ENCODE results near the gene UPF2. TPM values are rescaled to one million over a fixed set of nuclear protein-coding genes. Genes with fewer than 3 reads are reported as not detected.

Gene UPF2
- total RNA-seq, 2 donors from 2014 or later, result 35.8 to 40.5 TPM

GRCh38 chr10:12062754-12063482, 20.3 kb upstream of the UPF2 start:
- no peaks in the 10 kb centered on the region for H3K27me3 Mint-ChIP-seq (ENCODE audit: low read depth)
- H3K36me3 Mint-ChIP-seq (ENCODE audit: insufficient read depth in 2 of 2), result no peaks in the 10 kb centered on the region
- H3K4me3 Mint-ChIP-seq, result no peak overlapping the region
- peaks cover 6% of the 10 kb centered on the region for H3K4me1 Mint-ChIP-seq (ENCODE audit: low read depth)
- no peak for DNase-seq
- no peak overlapping the region for H3K27ac Mint-ChIP-seq
- no peak for ATAC-seq (replicated peaks in 1 of 2)
- no peaks in the 10 kb centered on the region for H3K9me3 Mint-ChIP-seq

- no peak for DNase-seq
- no peaks in the 10 kb centered on the region for H3K9me3 Mint-ChIP-seq
- ATAC-seq (replicated peaks in 1 of 2), result no peak
- H3K27me3 Mint-ChIP-seq (ENCODE audit: low read depth), result no peaks in the 10 kb centered on the region
- H3K4me1 Mint-ChIP-seq (ENCODE audit: low read depth), result no peaks in the 10 kb centered on the region
- H3K27ac Mint-ChIP-seq, result no peak overlapping the region
- no peak overlapping the region for H3K4me3 Mint-ChIP-seq
- H3K36me3 Mint-ChIP-seq (ENCODE audit: insufficient read depth in 2 of 2), result no peaks in the 10 kb centered on the region
These were observed 18.5 kb upstream of the UPF2 start for GRCh38 chr10:12061124-12061523.

- Mint-ChIP-seq H3K4me3 (no peak overlapping the region), H3K27me3 (ENCODE audit: low read depth) (no peaks in the 10 kb centered on the region), H3K36me3 (ENCODE audit: insufficient read depth in 2 of 2) (no peaks in the 10 kb centered on the region), H3K9me3 (no peaks in the 10 kb centered on the region), H3K4me1 (ENCODE audit: low read depth) (no peaks in the 10 kb centered on the region), H3K27ac (no peak overlapping the region)
- DNase-seq (no peak), ATAC-seq (replicated peaks in 1 of 2) (no peak)
These were observed 14.1 kb upstream of the UPF2 start for GRCh38 chr10:12056748-12057147.

GRCh38 chr10:12055732-12056131, 13.1 kb upstream of the UPF2 start:
- DNase-seq (no peak), ATAC-seq (replicated peaks in 1 of 2) (no peak)
- H3K27ac Mint-ChIP-seq, result no peak overlapping the region
- no peaks in the 10 kb centered on the region for H3K4me1 Mint-ChIP-seq (ENCODE audit: low read depth)
- H3K4me3 Mint-ChIP-seq, result no peak overlapping the region
- H3K36me3 Mint-ChIP-seq (ENCODE audit: insufficient read depth in 2 of 2), result no peaks in the 10 kb centered on the region
- no peaks in the 10 kb centered on the region for H3K9me3 Mint-ChIP-seq
- no peaks in the 10 kb centered on the region for H3K27me3 Mint-ChIP-seq (ENCODE audit: low read depth)

GRCh38 chr10:12051241-12051640, 8.6 kb upstream of the UPF2 start:
- H3K27ac Mint-ChIP-seq, result no peak overlapping the region
- peaks cover 0 to 1% of the 10 kb centered on the region in 2 donors for H3K36me3 Mint-ChIP-seq (ENCODE audit: insufficient read depth in 2 of 2)
- ATAC-seq (replicated peaks in 1 of 2), result no peak
- H3K4me1 Mint-ChIP-seq (ENCODE audit: low read depth), result no peaks in the 10 kb centered on the region
- H3K9me3 Mint-ChIP-seq, result peaks cover 0 to 2% of the 10 kb centered on the region in 2 donors
- DNase-seq, result no peak
- H3K4me3 Mint-ChIP-seq, result no peak overlapping the region
- H3K27me3 Mint-ChIP-seq (ENCODE audit: low read depth), result peaks cover 6% of the 10 kb centered on the region

GRCh38 chr10:12050528-12050927, 7.9 kb upstream of the UPF2 start:
- Mint-ChIP-seq H3K27ac (no peak overlapping the region), H3K36me3 (ENCODE audit: insufficient read depth in 2 of 2) (peaks cover 0 to 1% of the 10 kb centered on the region in 2 donors), H3K4me1 (ENCODE audit: low read depth) (no peaks in the 10 kb centered on the region), H3K27me3 (ENCODE audit: low read depth) (peaks cover 6% of the 10 kb centered on the region), H3K4me3 (no peak overlapping the region), H3K9me3 (peaks cover 0 to 2% of the 10 kb centered on the region in 2 donors)
- ATAC-seq (replicated peaks in 1 of 2) (no peak), DNase-seq (no peak)

GRCh38 chr10:12048547-12048946, 5.9 kb upstream of the UPF2 start:
- H3K4me3 Mint-ChIP-seq, result peak overlapping the region in 1 of 2 donors; percentile 20
- ATAC-seq (replicated peaks in 1 of 2) (peak in 1 of 2 donors; percentile 70), DNase-seq (no peak)
- no peak overlapping the region for H3K27ac Mint-ChIP-seq
- H3K27me3 Mint-ChIP-seq (ENCODE audit: low read depth), result peaks cover 6% of the 10 kb centered on the region
- peaks cover 0 to 2% of the 10 kb centered on the region in 2 donors for H3K9me3 Mint-ChIP-seq
- peaks cover 0 to 1% of the 10 kb centered on the region in 2 donors for H3K36me3 Mint-ChIP-seq (ENCODE audit: insufficient read depth in 2 of 2)
- H3K4me1 Mint-ChIP-seq (ENCODE audit: low read depth), result peaks cover under 1% of the 10 kb centered on the region

GRCh38 chr10:12045596-12045995, 3.0 kb upstream of the UPF2 start:
- no peak overlapping the region for H3K27ac Mint-ChIP-seq
- H3K4me3 Mint-ChIP-seq, result no peak overlapping the region
- ATAC-seq (replicated peaks in 1 of 2), result no peak

GRCh38 chr10:12042409-12042796, 206 bp downstream of the UPF2 start:
- Mint-ChIP-seq H3K4me1 (ENCODE audit: low read depth) (peaks cover 41% of the 10 kb centered on the region), H3K4me3 (peak overlapping the region; percentile 99 to 100), H3K27me3 (ENCODE audit: low read depth) (peaks cover under 1% of the 10 kb centered on the region), H3K27ac (peak overlapping the region; percentile 99), H3K36me3 (ENCODE audit: insufficient read depth in 2 of 2) (peaks cover 8 to 9% of the 10 kb centered on the region in 2 donors), H3K9me3 (no peaks in the 10 kb centered on the region)
- ATAC-seq (replicated peaks in 1 of 2) (peak; percentile 48 to 55), DNase-seq (peak; percentile 67 to 74)

More at GRCh38 chr10:12045596-12045995, 3.0 kb upstream of the UPF2 start:
- H3K4me1 Mint-ChIP-seq (ENCODE audit: low read depth), result peaks cover 18% of the 10 kb centered on the region
- H3K9me3 Mint-ChIP-seq, result peaks cover 0 to 2% of the 10 kb centered on the region in 2 donors
- H3K27me3 Mint-ChIP-seq (ENCODE audit: low read depth), result peaks cover 6% of the 10 kb centered on the region
- no peak for DNase-seq
- H3K36me3 Mint-ChIP-seq (ENCODE audit: insufficient read depth in 2 of 2), result peaks cover 7% of the 10 kb centered on the region in 2 donors

- peak overlapping the region; percentile 99 to 100 for H3K4me3 Mint-ChIP-seq
- H3K36me3 Mint-ChIP-seq (ENCODE audit: insufficient read depth in 2 of 2), result peaks cover 8 to 9% of the 10 kb centered on the region in 2 donors
- no peaks in the 10 kb centered on the region for H3K27me3 Mint-ChIP-seq (ENCODE audit: low read depth)
- ATAC-seq (replicated peaks in 1 of 2), result peak; percentile 21 to 33
- peak overlapping the region; percentile 99 for H3K27ac Mint-ChIP-seq
- peak; percentile 34 to 57 for DNase-seq
- H3K9me3 Mint-ChIP-seq, result no peaks in the 10 kb centered on the region
- peaks cover 41% of the 10 kb centered on the region for H3K4me1 Mint-ChIP-seq (ENCODE audit: low read depth)
These were observed 722 bp downstream of the UPF2 start for GRCh38 chr10:12041766-12042408.

GRCh38 chr10:12036073-12036655, 6.4 kb downstream of the UPF2 start:
- H3K27me3 Mint-ChIP-seq (ENCODE audit: low read depth), result no peaks in the 10 kb centered on the region
- no peak for DNase-seq
- H3K4me1 Mint-ChIP-seq (ENCODE audit: low read depth), result peaks cover 34% of the 10 kb centered on the region
- peaks cover 6 to 14% of the 10 kb centered on the region in 2 donors for H3K36me3 Mint-ChIP-seq (ENCODE audit: insufficient read depth in 2 of 2)
- no peaks in the 10 kb centered on the region for H3K9me3 Mint-ChIP-seq
- H3K4me3 Mint-ChIP-seq, result no peak overlapping the region
- no peak for ATAC-seq (replicated peaks in 1 of 2)
- no peak overlapping the region for H3K27ac Mint-ChIP-seq

- DNase-seq (no peak), ATAC-seq (replicated peaks in 1 of 2) (no peak)
- Mint-ChIP-seq H3K4me1 (ENCODE audit: low read depth) (peaks cover 25% of the 10 kb centered on the region), H3K4me3 (no peak overlapping the region), H3K27ac (no peak overlapping the region), H3K36me3 (ENCODE audit: insufficient read depth in 2 of 2) (peaks cover 8 to 28% of the 10 kb centered on the region in 2 donors), H3K27me3 (ENCODE audit: low read depth) (no peaks in the 10 kb centered on the region), H3K9me3 (no peaks in the 10 kb centered on the region)
These were observed 11.2 kb downstream of the UPF2 start for GRCh38 chr10:12031404-12031803.

GRCh38 chr10:12027539-12027938, 15.1 kb downstream of the UPF2 start:
- ATAC-seq (replicated peaks in 1 of 2) (no peak), DNase-seq (no peak)
- H3K9me3 Mint-ChIP-seq, result no peaks in the 10 kb centered on the region
- H3K36me3 Mint-ChIP-seq (ENCODE audit: insufficient read depth in 2 of 2), result peaks cover 3 to 20% of the 10 kb centered on the region in 2 donors
- H3K4me1 Mint-ChIP-seq (ENCODE audit: low read depth), result peaks cover 43% of the 10 kb centered on the region
- H3K4me3 Mint-ChIP-seq, result no peak overlapping the region
- H3K27ac Mint-ChIP-seq, result no peak overlapping the region
- no peaks in the 10 kb centered on the region for H3K27me3 Mint-ChIP-seq (ENCODE audit: low read depth)
